K562 (cell line): ENCODE measurements around the gene FZD10.

ENCODE experiments used
- CTCF ChIP-seq, 3 experiments: IDR thresholded peaks in 2 of 3; conservative IDR thresholded peaks in 1 of 3; 2 replicates each; pipeline ENCODE4 v1.5.1; 2011 to 2012; ENCODE audit warnings: low read length in 3 of 3, mild to moderate bottlenecking in 3 of 3, control low read depth in 2 of 3, improper control_type of control experiment in 1 of 3, inconsistent platforms in 1 of 3, low read depth in 1 of 3, mixed read lengths in 1 of 3, moderate library complexity in 1 of 3; ENCODE audit not compliant: insufficient read depth in 2 of 3
- DEAF1 ChIP-seq: fragments of 450-650 bp; formaldehyde crosslinking; IDR thresholded peaks from 2 replicates; pipeline ENCODE4 v1.4.0; 2020; ENCODE audit warnings: mild to moderate bottlenecking, moderate library complexity
- POLR2A ChIP-seq: fragments of 450-650 bp; conservative IDR thresholded peaks from 2 replicates; pipeline ENCODE4 v1.6.1; 2016
- ZNF766 ChIP-seq: fragments of 200-800 bp; sonication (Bioruptor generic); conservative IDR thresholded peaks from 2 replicates; pipeline ENCODE4 v1.6.1; 2016; ENCODE audit warnings: missing genetic modification characterization, missing compliant biosample characterization

- no peak for TF ChIP-seq DEAF1 (CRISPR knock-in tag)
- no peak for TF ChIP-seq ZNF766 (CRISPR knock-in tag)
- TF ChIP-seq POLR2A = no peak
- TF ChIP-seq CTCF (IDR thresholded peaks at IDR 0.05 in 2 of 3, conservative IDR thresholded peaks at IDR 0.05 in 1 of 3; ENCODE audit: insufficient read depth in 2 of 3, low read depth in 1 of 3, low read length in 3 of 3) = no peak
Measured at GRCh38 chr12:130122356-130122755, 39.9 kb upstream of the FZD10 start.
